ENCODE results near the gene MYT1. TPM values are rescaled to one million over a fixed set of nuclear protein-coding genes. Genes with fewer than 3 reads are reported as not detected.

The MYT1 gene
- total RNA-seq, 3 donors from 2014 or later = under 0.01 TPM; not detected in 2

GRCh38 chr20:64154590-64155257, 9.5 kb upstream of the MYT1 start:
- H3K4me1 ChIP-seq = no peaks in the 10 kb centered on the region
- TF ChIP-seq POLR2AphosphoS5 (IDR thresholded peaks at IDR 0.05) = no peak
- TF ChIP-seq CTCF (IDR thresholded peaks at IDR 0.05) = no peak
- no peak for TF ChIP-seq POLR2A (IDR thresholded peaks at IDR 0.05)
- intact Hi-C loops (cut with DNase I; ENCODE audit: low total_unique reads) = no loop called here
- no peak overlapping the region for H3K27ac ChIP-seq
- no peak overlapping the region for H3K4me3 ChIP-seq
- no peaks in the 10 kb centered on the region for H3K9me3 ChIP-seq
- DNase-seq (ENCODE audit: low spot score in 2 of 2) = no peak
- peaks cover 0 to 49% of the 10 kb centered on the region in 2 donors for H3K27me3 ChIP-seq
- H3K36me3 ChIP-seq = no peaks in the 10 kb centered on the region

- H3K4me1 ChIP-seq = no peaks in the 10 kb centered on the region
- H3K36me3 ChIP-seq = no peaks in the 10 kb centered on the region
- TF ChIP-seq POLR2A (IDR thresholded peaks at IDR 0.05) (no peak), POLR2AphosphoS5 (IDR thresholded peaks at IDR 0.05) (no peak)
- peaks cover under 1 to 57% of the 10 kb centered on the region in 2 donors for H3K27me3 ChIP-seq
- H3K27ac ChIP-seq = no peak overlapping the region
- intact Hi-C loops (cut with DNase I; ENCODE audit: low total_unique reads) = no loop called here
- no peak for DNase-seq (ENCODE audit: low spot score in 2 of 2)
- no peaks in the 10 kb centered on the region for H3K9me3 ChIP-seq
- no peak overlapping the region for H3K4me3 ChIP-seq
Measured at GRCh38 chr20:64155258-64156135, 8.8 kb upstream of the MYT1 start.

- H3K36me3 ChIP-seq = no peaks in the 10 kb centered on the region
- intact Hi-C loops (cut with DNase I; ENCODE audit: low total_unique reads) = no loop called here
- DNase-seq (ENCODE audit: low spot score in 2 of 2) = no peak
- no peaks in the 10 kb centered on the region for H3K4me1 ChIP-seq
- peaks cover 2 to 65% of the 10 kb centered on the region in 2 donors for H3K27me3 ChIP-seq
- H3K27ac ChIP-seq = no peak overlapping the region
- no peak for TF ChIP-seq POLR2A (IDR thresholded peaks at IDR 0.05)
- TF ChIP-seq CTCF (IDR thresholded peaks at IDR 0.05) = no peak
- no peak for TF ChIP-seq POLR2AphosphoS5 (IDR thresholded peaks at IDR 0.05)
- H3K9me3 ChIP-seq = no peaks in the 10 kb centered on the region
- no peak overlapping the region for H3K4me3 ChIP-seq
Measured at GRCh38 chr20:64156136-64156885, 7.9 kb upstream of the MYT1 start.

GRCh38 chr20:64156886-64157875, 7.1 kb upstream of the MYT1 start:
- DNase-seq (ENCODE audit: low spot score in 2 of 2) = no peak
- Histone ChIP-seq H3K27me3 (peaks cover 2 to 73% of the 10 kb centered on the region in 2 donors), H3K27ac (no peak overlapping the region), H3K9me3 (no peaks in the 10 kb centered on the region), H3K4me3 (no peak overlapping the region), H3K36me3 (no peaks in the 10 kb centered on the region), H3K4me1 (no peaks in the 10 kb centered on the region)
- intact Hi-C loops (cut with DNase I; ENCODE audit: low total_unique reads) = no loop called here
- TF ChIP-seq POLR2AphosphoS5 (IDR thresholded peaks at IDR 0.05) = no peak
- TF ChIP-seq POLR2A (IDR thresholded peaks at IDR 0.05) = no peak
- no peak for TF ChIP-seq CTCF (IDR thresholded peaks at IDR 0.05)

GRCh38 chr20:64157878-64158277, 6.4 kb upstream of the MYT1 start:
- no peak for TF ChIP-seq CTCF (IDR thresholded peaks at IDR 0.05)
- TF ChIP-seq POLR2A (IDR thresholded peaks at IDR 0.05) = no peak
- no peak for TF ChIP-seq POLR2AphosphoS5 (IDR thresholded peaks at IDR 0.05)
- H3K27ac ChIP-seq = no peak overlapping the region
- H3K9me3 ChIP-seq = no peaks in the 10 kb centered on the region
- no peak overlapping the region for H3K4me3 ChIP-seq
- DNase-seq (ENCODE audit: low spot score in 2 of 2) = no peak
- H3K36me3 ChIP-seq = no peaks in the 10 kb centered on the region
- intact Hi-C loops (cut with DNase I; ENCODE audit: low total_unique reads) = no loop called here
- no peaks in the 10 kb centered on the region for H3K4me1 ChIP-seq
- H3K27me3 ChIP-seq = peaks cover 2 to 78% of the 10 kb centered on the region in 2 donors

All from breast epithelium (tissue), 4 donors.